Ammon's horn (tissue), 1 donor: ENCODE data around the gene CHRNA4.

Experiments
- DNase-seq: peaks from one replicate; pipeline ENCODE4 v3.0.0-alpha.2; 2016; ENCODE audit warnings: low spot score

The CHRNA4 gene

DNA sequence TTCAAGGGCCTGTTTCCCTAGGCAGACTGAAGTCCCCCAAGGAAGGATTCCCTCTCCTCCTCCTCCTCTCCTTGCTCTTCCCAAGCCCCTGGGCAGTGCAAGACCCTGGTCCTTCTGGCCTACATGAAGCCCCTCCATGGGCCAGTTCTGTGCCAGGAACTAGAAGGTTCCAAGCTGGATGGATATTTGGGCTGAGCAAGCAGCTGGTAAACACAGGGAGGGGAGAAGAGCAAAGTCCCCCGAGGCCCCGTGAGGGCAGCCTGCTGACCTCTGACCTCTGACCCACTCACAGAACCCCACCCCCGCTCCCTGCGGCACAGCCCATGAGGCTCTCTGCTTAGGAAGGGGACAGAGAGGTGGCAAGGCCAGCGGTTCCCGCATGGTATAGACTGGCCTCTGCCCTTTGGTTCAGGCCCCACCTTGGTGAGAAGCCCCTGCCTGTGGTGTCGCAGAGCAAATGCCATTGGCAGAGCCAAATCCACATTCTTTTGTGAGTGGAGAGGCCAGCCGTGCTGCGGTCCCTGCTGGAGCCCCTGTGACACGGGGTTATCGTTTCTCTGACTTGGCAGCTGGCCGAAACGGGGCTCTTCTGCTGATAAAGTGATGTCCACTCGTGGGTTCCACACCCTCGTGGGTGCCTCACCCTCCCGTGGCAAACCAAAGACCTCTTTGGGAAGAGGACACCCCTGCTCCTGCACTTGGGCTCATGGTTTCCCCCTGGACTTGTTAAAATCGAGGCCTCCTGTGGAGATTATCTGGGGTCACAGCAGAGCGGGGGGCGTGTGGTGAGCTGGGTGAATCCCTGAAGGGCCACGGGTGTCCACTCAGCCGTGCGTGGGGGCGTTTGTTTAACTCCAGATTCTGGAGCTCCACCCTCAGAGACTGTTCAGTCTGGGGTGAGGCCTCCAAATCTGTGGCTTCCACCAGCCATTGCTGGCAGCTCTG lies 2.1 kb upstream of the CHRNA4 start:
- no peak for DNase-seq

DNA sequence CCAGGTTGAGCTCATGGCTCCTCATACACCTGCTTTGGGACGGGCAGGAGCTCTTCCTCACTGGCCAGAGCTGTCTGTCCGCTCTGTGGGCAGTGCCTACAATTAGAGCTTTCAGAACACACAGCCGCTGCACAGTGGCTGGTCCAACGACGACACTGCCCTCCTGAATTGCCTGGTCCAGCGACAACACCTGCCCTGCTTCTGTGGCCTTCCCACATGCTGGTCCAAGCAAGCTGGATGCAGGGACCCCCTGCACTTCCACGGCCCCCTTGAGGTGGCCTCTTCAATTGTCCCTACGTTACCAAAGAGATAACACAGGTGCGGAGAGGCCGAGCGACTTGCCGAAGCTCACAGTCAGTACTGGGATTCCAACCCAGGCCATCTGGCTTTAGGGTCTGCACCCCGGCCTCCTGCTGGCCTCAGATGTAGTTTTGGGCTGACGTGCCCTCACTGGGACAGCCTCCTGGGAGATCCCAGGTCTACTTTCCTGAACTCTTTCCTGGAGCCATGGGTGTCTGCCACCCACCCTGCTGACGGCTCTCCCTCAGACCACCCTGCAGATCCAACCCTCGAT lies 1.4 kb upstream of the CHRNA4 start:
- DNase-seq = no peak

DNA sequence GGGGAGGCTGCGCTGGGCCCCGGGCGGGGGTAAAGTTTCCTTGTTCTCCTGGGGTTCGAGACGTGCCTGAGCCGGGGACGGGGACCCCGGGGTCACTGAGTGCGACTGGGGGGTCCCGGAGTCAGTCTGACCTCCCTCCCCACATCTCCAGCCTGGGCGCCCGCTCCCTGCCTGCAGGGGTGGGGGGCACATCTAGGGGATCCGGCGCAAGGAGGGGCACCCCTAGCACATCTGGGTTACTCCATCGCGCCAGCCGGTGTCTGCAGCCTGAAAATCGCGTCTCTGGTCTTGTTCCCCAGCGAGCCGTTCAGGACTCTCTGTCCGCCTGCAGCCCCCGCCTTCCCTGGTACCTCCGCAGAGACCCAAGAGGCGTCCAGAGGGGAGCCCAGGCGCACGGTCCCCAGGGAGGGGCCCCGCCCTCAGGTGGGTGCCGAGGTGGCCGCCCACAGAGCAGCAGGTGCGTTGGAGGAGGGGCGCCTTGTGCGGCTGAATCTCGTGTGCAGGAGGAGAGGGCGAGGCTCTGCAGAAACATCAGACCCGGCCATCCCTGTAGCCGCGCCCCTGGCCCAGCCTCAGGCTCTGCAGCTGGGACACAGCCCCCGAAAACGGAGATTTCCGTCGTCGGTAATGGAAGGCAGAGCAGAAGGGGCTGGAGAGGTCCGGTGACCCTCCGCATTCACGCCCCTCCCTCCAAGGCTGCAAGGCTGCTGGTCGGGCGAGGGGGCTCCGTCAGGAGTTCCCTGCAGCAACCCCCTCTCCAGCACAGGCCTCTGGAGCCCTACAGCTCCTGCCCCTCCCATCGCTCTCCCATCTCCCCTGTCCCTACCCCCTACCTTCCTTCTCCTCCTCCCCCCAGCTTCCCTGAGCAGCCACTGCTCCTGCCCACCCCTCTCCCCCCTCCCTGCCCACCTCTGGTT lies 628 bp upstream of the CHRNA4 start:
- no peak for DNase-seq

- DNase-seq = no peak
These were observed 956 bp downstream of the CHRNA4 start for GRCh38 chr20:63359937-63360849.

DNA sequence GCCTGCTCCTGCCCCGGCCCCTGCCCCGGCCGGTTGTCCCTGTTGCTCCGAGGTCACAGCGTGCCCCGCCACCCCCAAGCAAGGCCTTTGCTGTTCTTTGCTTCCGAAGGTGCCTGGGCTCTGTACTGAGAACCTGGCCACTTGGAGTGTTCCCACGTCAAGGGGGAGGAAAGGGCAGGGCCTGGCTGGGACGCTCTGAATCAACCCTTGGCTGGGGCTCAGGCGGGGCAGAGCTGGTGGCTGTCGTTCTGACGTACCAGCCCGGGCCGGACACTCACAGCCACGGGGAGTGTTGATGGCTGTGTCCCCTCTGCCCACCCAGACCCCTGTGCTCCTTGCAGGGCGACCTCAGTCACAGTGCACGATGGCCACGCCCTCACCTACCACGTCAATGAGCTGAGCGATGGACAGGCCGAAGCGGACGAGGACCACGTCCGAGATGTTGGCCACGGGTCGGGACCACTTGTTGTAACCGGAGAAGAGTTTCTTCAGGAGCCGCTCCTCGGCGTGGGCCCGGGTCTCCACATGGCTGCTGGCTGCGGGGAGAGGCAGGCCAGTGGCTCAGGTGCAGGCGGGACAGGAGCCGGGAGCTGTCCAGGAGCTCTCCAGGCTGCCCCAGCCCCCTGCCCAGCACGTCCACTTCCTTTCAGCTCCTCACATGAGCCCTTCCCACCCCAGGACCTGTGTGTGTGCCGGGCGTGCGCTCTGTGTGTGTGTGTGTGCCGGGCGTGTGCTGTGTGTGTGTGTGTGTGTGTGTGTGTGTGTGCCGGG lies 1.8 kb downstream of the CHRNA4 start:
- DNase-seq = no peak

- peak; percentile 34 for DNase-seq
These were observed 2.9 kb downstream of the CHRNA4 start for GRCh38 chr20:63357921-63358905.

DNA sequence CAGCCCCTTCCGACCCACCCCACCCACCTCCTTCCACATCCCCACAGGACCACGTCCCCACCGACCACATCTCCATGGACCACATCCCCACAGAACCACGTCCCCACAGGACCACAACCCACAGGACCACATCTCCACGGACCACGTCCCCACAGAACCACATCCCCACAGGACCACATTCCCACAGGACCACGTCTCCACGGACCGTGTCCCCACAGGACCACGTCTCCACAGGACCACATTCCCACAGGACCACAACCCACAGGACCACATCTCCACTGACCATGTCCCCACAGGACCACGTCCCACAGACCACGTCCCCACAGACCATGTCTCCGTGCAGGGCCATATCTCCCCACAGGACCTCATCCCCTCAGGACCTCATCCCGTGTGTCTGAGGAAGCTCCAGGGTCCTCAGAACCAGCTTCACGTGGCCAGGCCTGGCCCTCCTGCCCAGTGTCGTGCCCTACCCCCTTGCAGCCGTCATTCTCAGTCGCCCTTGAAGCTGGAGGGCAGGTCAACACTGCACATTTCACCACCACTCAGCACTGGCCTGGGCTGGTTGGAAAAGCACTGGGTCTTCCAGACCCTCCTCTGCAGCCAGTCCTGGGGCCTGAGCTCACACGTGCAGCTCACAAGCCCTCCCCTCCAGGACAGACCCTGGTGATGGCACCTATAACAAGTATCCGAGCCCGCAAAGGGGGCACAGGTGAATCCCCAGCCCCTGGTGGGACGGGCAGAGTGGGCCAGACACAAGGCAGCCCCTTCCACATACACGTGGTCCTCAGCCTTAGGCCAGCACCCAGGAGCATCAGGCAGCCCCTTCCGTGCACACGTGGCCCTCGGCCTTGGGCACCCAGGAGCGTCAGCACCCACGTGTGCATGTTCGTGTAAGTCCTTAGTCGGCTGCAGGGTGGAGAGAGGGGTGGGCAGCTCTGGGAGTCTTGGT lies 3.9 kb downstream of the CHRNA4 start:
- no peak for DNase-seq

DNA sequence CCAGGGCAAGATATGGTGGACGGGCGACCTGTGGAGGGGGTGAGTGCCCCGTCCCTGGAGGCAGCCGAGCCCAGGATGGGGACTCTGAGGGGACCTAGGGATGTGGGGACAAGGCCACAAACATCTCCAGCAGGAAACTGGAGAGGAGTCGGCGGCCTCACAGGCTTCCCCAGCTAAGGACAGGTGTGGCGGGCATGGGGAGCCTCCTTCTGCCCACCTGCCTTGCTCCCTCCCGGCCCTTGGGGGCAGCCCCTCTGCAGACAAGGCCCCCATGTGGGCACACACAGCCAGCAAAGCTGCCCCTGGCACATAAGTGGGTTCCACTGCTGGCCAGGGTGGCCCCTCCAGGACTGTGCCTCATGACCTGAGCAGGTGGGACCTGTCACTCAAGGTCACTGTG lies 4.6 kb downstream of the CHRNA4 start:
- no peak for DNase-seq

- no peak for DNase-seq
These were observed 5.3 kb downstream of the CHRNA4 start for GRCh38 chr20:63355781-63356295.

GRCh38 chr20:63354636-63355350 lies 6.4 kb downstream of the CHRNA4 start:
- DNase-seq = no peak

DNA sequence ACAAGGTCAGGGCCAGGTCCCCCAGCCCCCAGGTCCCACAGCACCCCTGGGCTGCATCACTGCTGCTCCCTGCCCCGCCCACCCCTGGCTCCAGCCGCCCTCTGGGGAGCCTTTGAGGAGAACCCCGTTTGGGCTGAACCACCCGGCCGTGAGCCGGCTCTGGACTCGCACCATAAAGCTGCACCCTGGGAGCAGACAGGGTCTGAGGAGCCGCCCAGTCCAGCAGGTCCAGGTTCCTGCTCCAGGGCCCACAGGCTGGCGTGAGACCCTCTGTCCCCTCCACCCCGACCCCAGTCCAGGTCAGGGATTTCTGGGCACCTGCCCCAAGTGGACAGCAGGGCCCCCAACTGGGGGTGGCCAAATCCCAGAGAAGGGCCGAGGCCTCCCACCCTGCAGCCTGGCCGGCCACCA lies 8.3 kb downstream of the CHRNA4 start:
- DNase-seq = no peak

DNA sequence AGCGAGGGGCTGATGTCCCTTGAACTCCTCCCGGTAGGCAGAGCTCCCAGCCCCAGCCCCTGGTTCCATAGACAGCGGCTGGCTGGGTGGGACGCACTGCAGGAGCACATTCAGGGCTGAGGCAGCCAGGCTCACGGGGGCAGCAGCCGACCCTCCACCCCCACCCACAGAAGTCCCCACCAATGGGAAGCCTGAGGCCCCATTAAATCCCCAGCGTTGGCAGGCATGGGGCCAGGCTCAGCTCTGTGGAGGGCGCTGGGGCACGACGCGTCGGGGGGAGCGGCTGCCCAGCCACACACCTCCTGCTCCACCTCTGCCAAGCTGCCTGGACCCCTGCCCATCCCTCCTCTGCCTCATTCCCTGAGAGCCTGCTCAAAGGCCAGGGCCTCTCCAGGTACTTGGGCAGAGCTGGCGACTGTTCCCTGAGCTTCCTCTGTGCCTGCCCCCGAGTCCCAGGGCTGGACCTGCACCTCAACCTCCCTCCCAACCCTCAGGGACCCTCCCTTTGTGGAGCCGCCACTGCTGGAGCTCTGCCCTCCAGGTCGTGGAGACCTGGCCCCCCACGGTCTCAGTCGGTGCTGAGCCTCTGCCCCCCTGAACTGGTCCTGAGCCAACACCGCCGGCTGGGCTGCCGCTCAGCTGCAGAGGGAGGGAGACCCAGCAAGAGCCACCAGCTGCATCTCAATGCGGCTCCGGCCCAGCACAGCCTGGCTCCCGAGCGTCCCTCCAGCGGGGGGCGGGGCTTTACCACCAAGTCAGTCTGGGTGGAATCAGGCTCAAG lies 9.1 kb downstream of the CHRNA4 start:
- DNase-seq = peak; percentile 85

GRCh38 chr20:63351326-63351700 lies 9.8 kb downstream of the CHRNA4 start:
- DNase-seq = no peak

- DNase-seq = no peak
These were observed 10.4 kb downstream of the CHRNA4 start for GRCh38 chr20:63350597-63351325.

GRCh38 chr20:63350196-63350595 lies 11.0 kb downstream of the CHRNA4 start:
- DNase-seq = no peak

- no peak for DNase-seq
These were observed 11.6 kb downstream of the CHRNA4 start for GRCh38 chr20:63349516-63349895.
